ENCODE measurements around the gene ACOT6.
A peak's percentile ranks its signal among the peaks of the same experiment; 100 is the strongest.

ACOT6 gene

DNA sequence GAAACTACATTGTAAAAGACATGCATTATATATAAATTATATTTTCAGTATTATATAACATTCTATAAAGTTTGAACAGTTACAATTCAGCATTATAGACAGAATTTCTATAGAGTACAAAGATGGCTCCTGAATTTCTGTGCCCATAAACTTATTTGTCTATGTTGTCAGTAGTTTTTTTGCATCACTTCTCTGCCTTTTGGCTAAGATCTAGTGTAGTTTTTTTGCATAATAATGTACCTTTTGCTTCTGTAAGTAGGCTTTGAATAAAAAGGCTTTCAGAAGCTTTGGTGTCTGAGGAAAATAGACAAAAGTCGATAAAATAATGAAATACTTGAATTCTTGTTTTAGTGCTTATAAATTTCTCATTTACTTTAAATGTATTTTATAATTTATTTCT lies 43.5 kb downstream of the ACOT6 start:
- DNase-seq = no peak

DNA sequence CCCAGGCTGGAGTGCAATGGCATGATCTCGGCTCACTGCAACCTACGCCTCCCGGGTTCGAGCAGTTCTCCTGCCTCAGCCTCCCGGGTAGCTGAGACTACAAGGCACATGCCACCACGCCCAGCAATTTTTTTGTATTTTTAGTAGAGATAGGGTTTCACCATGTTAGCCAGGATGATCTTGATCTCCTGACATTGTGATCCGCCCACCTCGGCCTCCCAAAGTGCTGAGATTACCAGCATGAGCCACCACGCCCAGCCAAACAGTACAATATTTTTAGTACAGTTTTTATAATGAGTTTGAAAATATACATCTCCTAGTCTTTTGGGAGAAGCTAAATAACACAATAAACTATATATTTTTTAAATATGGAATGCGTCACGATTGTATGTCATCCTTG lies 46.9 kb downstream of the ACOT6 start:
- peak; percentile 48 for DNase-seq

DNA sequence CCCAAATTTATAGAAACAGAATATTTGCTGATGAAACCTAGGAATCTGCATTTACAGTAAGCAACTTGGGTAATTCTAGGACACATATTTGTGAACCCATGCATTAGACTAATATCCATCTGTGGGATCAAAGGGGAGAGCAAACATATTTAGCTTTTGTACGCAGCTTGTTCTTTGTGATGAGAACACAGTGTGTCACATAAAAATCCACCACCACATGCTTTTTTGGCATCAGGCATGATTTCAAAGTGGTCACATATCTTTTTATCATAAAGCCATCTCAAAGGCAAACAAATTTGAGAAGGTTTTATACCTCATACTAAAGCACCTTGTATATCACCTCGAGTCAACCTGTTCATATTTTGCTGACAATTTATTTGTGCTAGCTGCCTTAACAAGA lies 48.2 kb downstream of the ACOT6 start:
- no peak for DNase-seq

- DNase-seq = no peak
Measured at GRCh38 chr14:73661872-73662271, 49.6 kb downstream of the ACOT6 start.

- peak; percentile 55 for DNase-seq
Measured at GRCh38 chr14:73662487-73662943, 50.2 kb downstream of the ACOT6 start.

DNA sequence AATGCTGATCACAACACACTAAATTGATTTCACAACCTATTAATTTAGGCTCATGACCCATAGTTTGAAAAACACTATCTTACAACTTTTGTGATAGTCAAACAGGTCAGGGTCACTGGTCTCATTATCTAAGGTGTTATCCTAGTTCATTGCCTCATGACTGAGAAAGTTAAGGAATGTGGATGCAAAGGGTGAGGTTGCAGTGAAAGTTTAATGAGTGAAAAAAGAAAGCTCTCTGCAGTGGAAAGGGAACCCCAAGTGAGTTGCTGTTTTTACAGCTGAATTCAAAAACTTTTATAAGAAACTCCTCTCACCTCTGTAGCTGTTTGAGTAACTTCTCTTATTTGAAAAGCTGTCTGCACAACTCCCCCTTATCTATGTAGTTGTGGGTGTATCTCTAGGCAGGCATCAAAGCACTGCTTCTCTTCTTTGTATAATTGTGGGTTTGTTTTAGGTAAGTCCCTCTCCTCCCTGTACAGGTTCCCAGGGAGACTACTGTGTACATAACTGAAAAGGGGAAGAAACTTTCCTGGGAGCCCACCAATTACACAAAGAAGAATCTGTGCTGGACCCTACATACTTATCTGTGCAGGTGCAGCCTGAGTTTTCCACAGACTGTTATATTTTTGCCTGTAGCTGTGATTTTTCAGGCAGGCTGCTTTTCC lies 51.4 kb downstream of the ACOT6 start:
- no peak for DNase-seq

- no peak for DNase-seq
Measured at GRCh38 chr14:73665130-73665529, 52.8 kb downstream of the ACOT6 start.

DNA sequence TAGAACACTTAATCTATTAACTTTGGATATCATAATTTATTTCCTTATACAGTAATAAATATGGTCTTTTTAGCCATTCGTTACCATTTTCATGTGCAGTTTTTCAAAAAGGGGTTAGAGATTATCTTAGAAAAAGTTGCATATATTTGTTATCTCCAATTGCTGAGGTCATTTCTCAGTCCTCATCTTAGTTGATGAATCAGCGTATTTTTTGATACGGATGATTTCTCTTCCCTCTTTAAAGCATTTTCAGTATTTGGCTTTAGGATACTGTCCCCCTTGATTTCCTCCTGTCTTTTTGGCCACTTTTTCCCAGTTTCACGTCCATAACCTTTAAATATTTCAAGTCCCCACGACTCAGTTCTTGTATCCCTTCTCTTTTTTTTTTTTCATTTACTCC lies 54.3 kb downstream of the ACOT6 start:
- no peak for DNase-seq

GRCh38 chr14:73667854-73668253 lies 55.5 kb downstream of the ACOT6 start:
- DNase-seq = no peak
